Adrenal gland (tissue), 12 donors: ENCODE measurements around the gene GRK6. TPM values are rescaled to one million over a fixed set of nuclear protein-coding genes. Genes with fewer than 3 reads are reported as not detected.

Source experiments
- DNase-seq, 7 donors: peaks; one replicate each; pipeline ENCODE4 v3.0.0-alpha.2; 2019 to 2020
- H3K27ac ChIP-seq, 5 donors: fragments of 200-600 bp; sonication (generic) in 4 of 5; 1 replicate in 3 of 5; 2 replicates in 2 of 5; pipeline versions ENCODE4 v1.5.1 to v1.8.0; 2016 to 2020; ENCODE audit warnings: mild to moderate bottlenecking in 1 of 5
- H3K27me3 ChIP-seq: fragments of 200-600 bp; 2 replicates; pipeline ENCODE4 v1.8.0; 2021
- H3K36me3 ChIP-seq, 2 donors: fragments of 200-600 bp; replicated peaks in 1 of 2; 1 replicate in 1 of 2; 2 replicates in 1 of 2; pipeline versions ENCODE4 v1.5.1 to v1.8.0; 2018 to 2022
- H3K4me1 ChIP-seq, 2 donors: fragments of 200-600 bp; replicated peaks in 1 of 2; 1 replicate in 1 of 2; 2 replicates in 1 of 2; pipeline versions ENCODE4 v1.5.1 to v1.8.0; 2018 to 2021
- H3K4me3 ChIP-seq, 4 donors: fragments of 200-600 bp; sonication (generic) in 3 of 4; one replicate each; pipeline ENCODE4 v1.5.1; 2016 to 2018
- H3K9me3 ChIP-seq, 3 donors: fragments of 200-600 bp; sonication (generic) in 1 of 3; replicated peaks in 1 of 3; 1 replicate in 2 of 3; 2 replicates in 1 of 3; pipeline versions ENCODE4 v1.5.1 to v1.8.0; 2016 to 2021
- CTCF ChIP-seq, 6 experiments: fragments of 450-650 bp in 4 of 6; fragments of 200-600 bp in 2 of 6; sonication (generic) in 1 of 6; IDR thresholded peaks; 1 replicate in 5 of 6; 2 replicates in 1 of 6; pipeline versions ENCODE4 v1.5.1 to v1.8.0; 2016 to 2021; ENCODE audit warnings: antibody characterized with exemption in 6 of 6, mild to moderate bottlenecking in 2 of 6, moderate library complexity in 1 of 6
- POLR2A ChIP-seq, 2 donors: fragments of 450-650 bp; IDR thresholded peaks; one replicate each; pipeline ENCODE4 v1.6.1; 2017; ENCODE audit warnings: antibody characterized with exemption in 2 of 2, mild to moderate bottlenecking in 2 of 2, moderate library complexity in 1 of 2
- WGBS, 4 donors: extraction: QIAGEN DNeasy Blood & Tissue Kit in 2 of 4; methylation state at CpG; one replicate each; pipeline versions ENCODE4 v1.1.5 to v1.1.7; 2013 to 2017; 5-methylcytosine and 5-hydroxymethylcytosine counted together
- intact Hi-C, 2 donors: fragments of 100-400 bp; cut with DNase I; formaldehyde crosslinking; loops; one replicate each; pipeline versions ENCODE4 v1.14.1 to v1.15.0; 2022 to 2023
- polyA plus RNA-seq, 3 donors: library from polyadenylated mRNA; stranded (reverse); fragments of 200-250 nt in 2 of 3; fragments of 350-450 nt in 1 of 3; fragmentation: Illumina TruSeq in 1 of 3; extraction: RNeasy Lipid Tissue Mini Kit (QIAGEN cat#74804) in 1 of 3; gene quantifications; one replicate each; pipeline ENCODE4 v1.2.3, GENCODE V29; 2013 to 2014
- total RNA-seq, 9 donors: library from RNA; depleted of rRNA in 4 of 9; stranded (reverse); fragments of >200 nt in 4 of 9; fragments of 120-200 nt in 1 of 9; fragmentation: NEBNext Ultra II Directional in 1 of 9; extraction: Animal tissue kit (Norgen Biotek cat#: 25700) in 1 of 9; gene quantifications; one replicate each; pipeline versions ENCODE4 v1.1.0 to v1.2.4, GENCODE V29; 2013 to 2023
- donor health status: healthy with polysubstance abuse.
- donor health status: Bipolar disorder and iron deficiency.
- donor health status: DM: yes; HTN: yes; CAD: no.
- donor health status: DM: no; HTN: no; CAD: no.
- donor health status: DM: no; HTN: no; CAD: no.
- donor health status: DM: yes; HTN: yes; CAD: no.

Gene GRK6
- total and polyA plus RNA-seq, 12 donors = 3.5 to 31.9 (median 21.7) TPM

DNA sequence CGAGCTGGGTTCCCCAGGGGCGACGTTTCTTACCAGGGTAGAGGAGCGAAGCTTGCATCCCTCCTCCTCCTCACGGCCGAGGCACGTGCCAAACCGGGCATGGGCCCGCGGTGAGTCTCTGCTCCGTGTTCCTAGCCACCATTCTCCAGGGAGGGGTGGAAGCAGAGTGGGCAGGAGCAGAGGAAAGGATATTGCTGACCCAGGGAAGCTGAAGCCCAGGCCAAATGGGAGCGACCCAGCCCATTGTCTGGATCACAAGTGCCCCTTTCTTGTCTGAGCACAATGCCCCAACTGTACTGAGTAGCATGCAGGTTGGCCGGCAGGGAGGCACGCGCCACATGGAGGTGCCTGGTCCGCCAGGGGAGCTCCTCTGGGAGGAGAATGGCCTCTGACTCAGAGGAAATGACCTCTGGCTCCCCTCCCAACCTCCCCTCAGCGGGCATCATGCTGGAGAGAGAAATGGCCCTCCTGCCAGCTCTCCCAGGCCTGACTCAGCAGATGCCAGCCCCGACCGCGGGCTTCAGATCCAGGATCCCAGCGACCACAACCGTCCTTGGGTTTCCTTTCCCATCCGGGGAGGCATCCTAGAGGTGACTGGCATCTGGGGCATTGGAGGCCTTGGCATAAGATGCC, 21.3 kb downstream of the GRK6 start:
- H3K4me3 ChIP-seq = peak overlapping the region in 1 of 4 donors; percentile 77
- H3K27me3 ChIP-seq = no peaks in the 10 kb centered on the region
- peak overlapping the region in 3 of 5 donors; percentile 33 to 79 (median 71) for H3K27ac ChIP-seq
- no peaks in the 10 kb centered on the region for H3K9me3 ChIP-seq
- H3K36me3 ChIP-seq = no peaks in the 10 kb centered on the region
- WGBS, 4 donors = 5 to 7% (median 6%) methylated on average over 7 to 23 of the region's 23 CpGs
- DNase-seq = peak; percentile 90 to 95 (median 94)
- H3K4me1 ChIP-seq = peaks cover 18 to 20% of the 10 kb centered on the region in 2 donors
- TF ChIP-seq POLR2A (IDR thresholded peaks at IDR 0.05) = peak in 1 of 2 donors; percentile 47
- peak in 3 of 6 experiments; percentile 11 to 28 (median 14) for TF ChIP-seq CTCF (IDR thresholded peaks at IDR 0.05)
- intact Hi-C loops = no loop called here

GRCh38 chr5:177448244-177448950, 21.9 kb downstream of the GRK6 start:
- no peak for DNase-seq
- no peaks in the 10 kb centered on the region for H3K27me3 ChIP-seq
- intact Hi-C loops = no loop called here
- no peak overlapping the region for H3K4me3 ChIP-seq
- peak overlapping the region in 2 of 5 donors; percentile 71 to 79 for H3K27ac ChIP-seq
- WGBS, 4 donors = 60 to 72% (median 66%) methylated on average over 6 of the region's 6 CpGs
- H3K36me3 ChIP-seq = no peaks in the 10 kb centered on the region
- peaks cover 18 to 20% of the 10 kb centered on the region in 2 donors for H3K4me1 ChIP-seq
- TF ChIP-seq CTCF (IDR thresholded peaks at IDR 0.05) = no peak
- no peak for TF ChIP-seq POLR2A (IDR thresholded peaks at IDR 0.05)
- no peaks in the 10 kb centered on the region for H3K9me3 ChIP-seq

DNA sequence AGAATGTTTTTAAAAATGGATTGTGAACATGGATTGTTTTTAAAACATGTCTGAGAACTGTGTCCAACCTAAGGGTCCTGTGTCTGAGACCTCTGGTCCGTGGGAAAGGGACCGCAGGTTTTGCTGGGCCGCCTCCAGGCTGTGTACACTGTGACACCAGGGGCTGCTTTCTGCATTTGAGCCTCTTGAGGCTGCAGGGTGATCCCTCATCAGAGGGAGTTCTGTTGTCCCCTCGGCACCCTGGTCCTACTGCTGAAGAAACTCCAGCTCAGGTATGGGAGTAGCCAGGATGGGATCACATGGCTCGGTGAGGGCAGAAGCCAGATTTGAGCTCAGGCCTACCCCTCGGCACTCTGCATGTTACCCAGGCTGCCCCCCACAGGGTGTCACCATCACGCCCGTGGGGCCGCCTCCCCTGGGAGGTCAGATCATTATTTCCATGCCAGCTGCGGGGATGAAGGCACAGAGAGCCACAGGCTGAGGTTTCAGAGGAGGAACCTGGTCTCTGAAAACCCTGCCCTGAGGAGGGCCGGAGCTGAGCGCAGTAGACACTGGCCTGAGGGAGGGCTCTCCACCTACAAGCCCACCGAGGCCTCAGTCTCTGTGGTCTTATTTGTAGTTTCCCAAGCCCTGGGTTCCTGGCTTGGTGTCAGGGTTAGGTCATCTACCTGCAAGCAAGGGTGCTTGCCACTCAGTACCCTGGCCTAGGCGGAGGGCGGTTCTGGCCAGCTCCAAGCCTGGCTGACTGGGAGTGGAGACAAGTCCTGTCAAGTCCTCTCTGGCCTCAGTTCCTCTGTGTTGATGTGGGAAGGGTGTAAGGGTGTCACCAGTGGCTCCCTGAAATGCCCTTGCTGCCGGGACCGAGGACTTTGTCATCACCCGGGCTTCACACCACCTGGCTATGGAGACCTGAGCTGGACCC, 22.9 kb downstream of the GRK6 start:
- DNase-seq = no peak
- intact Hi-C loops = loop anchor here in 1 of 2 donors (10.0 kb wide), 1 partner anchor 135 kb away; the partner anchor contains the start of gene MXD3
- Histone ChIP-seq H3K9me3 (no peaks in the 10 kb centered on the region), H3K36me3 (no peaks in the 10 kb centered on the region), H3K4me1 (peaks cover 18 to 26% of the 10 kb centered on the region in 2 donors), H3K27me3 (no peaks in the 10 kb centered on the region), H3K4me3 (no peak overlapping the region), H3K27ac (no peak overlapping the region)
- 90 to 97% (median 92%) methylated on average over 16 to 18 of the region's 18 CpGs for WGBS, 4 donors
- TF ChIP-seq POLR2A (IDR thresholded peaks at IDR 0.05) (no peak), CTCF (IDR thresholded peaks at IDR 0.05) (no peak)
